ENCODE measurements around the gene ZNF436.
"Not testable (repeated sequence)": the region's sequence is repeated elsewhere in the genome, so short reads cannot be mapped to it uniquely, and the experiment has no call there.

ZNF436 gene

DNA sequence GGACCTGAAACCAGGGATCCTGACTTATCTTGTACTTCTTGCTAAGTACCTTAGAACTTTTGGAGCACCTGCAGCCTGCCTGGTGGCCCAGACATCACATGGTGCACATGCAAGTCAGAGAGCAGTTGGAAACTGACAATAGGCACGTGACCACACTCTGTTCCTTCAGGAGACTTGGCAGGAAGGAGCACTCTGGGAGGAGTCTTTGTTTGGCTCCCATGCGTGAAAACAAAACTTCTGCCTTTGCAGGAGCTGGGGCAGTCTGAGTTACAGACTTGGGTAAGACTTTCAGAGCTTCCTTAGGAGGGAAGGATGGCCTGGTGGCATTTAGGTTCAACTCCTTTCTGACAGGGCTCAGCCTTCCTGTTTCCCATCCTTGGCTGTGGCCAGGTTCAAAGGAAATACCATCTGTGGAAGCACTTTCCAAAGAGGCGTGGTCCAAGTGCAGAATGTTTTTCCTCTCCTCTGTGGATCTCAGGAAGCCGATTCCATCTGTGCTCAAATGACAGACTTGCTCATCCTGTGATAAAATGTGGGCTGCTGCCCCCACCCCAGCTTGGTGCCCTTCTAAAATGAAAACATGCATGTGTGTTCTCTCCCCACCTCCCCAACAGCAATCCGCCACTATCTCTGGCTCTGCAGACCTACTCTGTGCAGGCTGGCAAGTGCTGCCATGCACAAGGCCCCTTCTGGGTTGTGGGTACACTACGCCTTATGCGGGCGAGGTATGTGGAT is 14.1 kb upstream of the ZNF436 start:
- Histone ChIP-seq H3K27ac (no peak overlapping the region), H3K4me1 (ENCODE audit: control insufficient read depth in 1 of 2, insufficient read depth in 1 of 2, low read depth in 1 of 2, low read length in 1 of 2) (no peaks in the 10 kb centered on the region), H3K4me3 (ENCODE audit: low read depth in 1 of 2, low read length in 1 of 2) (no peak overlapping the region), H3K27me3 (no peaks in the 10 kb centered on the region), H3K36me3 (no peaks in the 10 kb centered on the region), H3K9me3 (no peaks in the 10 kb centered on the region)
- TF ChIP-seq, protein P1, sequence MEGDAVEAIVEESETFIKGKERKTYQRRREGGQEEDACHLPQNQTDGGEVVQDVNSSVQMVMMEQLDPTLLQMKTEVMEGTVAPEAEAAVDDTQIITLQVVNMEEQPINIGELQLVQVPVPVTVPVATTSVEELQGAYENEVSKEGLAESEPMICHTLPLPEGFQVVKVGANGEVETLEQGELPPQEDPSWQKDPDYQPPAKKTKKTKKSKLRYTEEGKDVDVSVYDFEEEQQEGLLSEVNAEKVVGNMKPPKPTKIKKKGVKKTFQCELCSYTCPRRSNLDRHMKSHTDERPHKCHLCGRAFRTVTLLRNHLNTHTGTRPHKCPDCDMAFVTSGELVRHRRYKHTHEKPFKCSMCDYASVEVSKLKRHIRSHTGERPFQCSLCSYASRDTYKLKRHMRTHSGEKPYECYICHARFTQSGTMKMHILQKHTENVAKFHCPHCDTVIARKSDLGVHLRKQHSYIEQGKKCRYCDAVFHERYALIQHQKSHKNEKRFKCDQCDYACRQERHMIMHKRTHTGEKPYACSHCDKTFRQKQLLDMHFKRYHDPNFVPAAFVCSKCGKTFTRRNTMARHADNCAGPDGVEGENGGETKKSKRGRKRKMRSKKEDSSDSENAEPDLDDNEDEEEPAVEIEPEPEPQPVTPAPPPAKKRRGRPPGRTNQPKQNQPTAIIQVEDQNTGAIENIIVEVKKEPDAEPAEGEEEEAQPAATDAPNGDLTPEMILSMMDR (IDR thresholded peaks at IDR 0.05) = no peak

- no peaks in the 10 kb centered on the region for H3K9me3 ChIP-seq
- H3K27ac ChIP-seq = no peak overlapping the region
- no peaks in the 10 kb centered on the region for H3K4me1 ChIP-seq (ENCODE audit: control insufficient read depth in 1 of 2, insufficient read depth in 1 of 2, low read depth in 1 of 2, low read length in 1 of 2)
- no peaks in the 10 kb centered on the region for H3K36me3 ChIP-seq
- TF ChIP-seq, protein P1 (IDR thresholded peaks at IDR 0.05) = no peak
- no peak overlapping the region for H3K4me3 ChIP-seq (ENCODE audit: low read depth in 1 of 2, low read length in 1 of 2)
- H3K27me3 ChIP-seq = no peaks in the 10 kb centered on the region
Measured at GRCh38 chr1:23381233-23381885, 11.7 kb upstream of the ZNF436 start.

DNA sequence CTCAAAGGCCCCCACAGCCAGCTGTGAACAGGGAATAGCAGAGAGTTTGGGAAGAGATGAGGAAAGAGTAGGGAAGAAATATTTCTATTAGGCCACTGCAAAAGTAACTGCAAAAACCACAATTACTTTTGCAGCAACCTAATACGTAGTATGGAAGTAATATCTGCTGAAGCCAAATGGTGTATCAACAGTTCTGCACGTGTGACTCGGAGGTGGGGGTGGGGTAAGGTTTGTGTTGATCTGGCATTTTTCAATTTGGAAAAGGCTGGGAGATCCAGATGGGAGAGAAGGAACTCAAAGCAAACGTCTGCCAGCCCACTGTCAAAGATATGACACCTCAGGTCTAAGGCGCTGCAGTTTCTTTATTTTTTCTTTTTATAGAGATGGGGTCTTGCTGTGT is 11.1 kb upstream of the ZNF436 start:
- Histone ChIP-seq H3K4me1 (ENCODE audit: control insufficient read depth in 1 of 2, insufficient read depth in 1 of 2, low read depth in 1 of 2, low read length in 1 of 2) (no peaks in the 10 kb centered on the region), H3K27me3 (no peaks in the 10 kb centered on the region), H3K36me3 (no peaks in the 10 kb centered on the region), H3K27ac (no peak overlapping the region), H3K9me3 (no peaks in the 10 kb centered on the region), H3K4me3 (ENCODE audit: low read depth in 1 of 2, low read length in 1 of 2) (no peak overlapping the region)
- TF ChIP-seq, protein P1 (IDR thresholded peaks at IDR 0.05) = no peak

DNA sequence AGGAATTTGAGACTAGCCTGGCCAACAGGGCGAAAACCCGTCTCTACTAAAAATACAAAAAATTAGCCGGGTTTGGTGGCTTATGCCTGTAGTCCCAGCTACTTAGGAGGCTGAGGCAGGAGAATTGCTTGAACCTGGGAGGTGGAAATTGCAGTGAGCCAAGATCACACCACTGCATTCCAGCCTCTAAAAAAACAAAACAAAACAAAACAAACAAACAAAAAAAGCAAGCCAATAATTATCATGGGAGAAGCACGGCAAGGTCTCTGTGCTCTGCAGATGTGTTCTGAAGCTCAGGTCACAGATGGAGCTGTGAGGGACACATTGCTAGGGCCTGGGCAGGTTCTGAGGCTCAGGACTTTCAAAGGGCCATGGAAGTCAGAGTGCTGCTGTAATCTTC is 10.6 kb upstream of the ZNF436 start:
- H3K9me3 ChIP-seq; H3K4me1 ChIP-seq (ENCODE audit: control insufficient read depth in 1 of 2, insufficient read depth in 1 of 2, low read depth in 1 of 2, low read length in 1 of 2); H3K36me3 ChIP-seq; H3K27ac ChIP-seq; H3K27me3 ChIP-seq; H3K4me3 ChIP-seq (ENCODE audit: low read depth in 1 of 2, low read length in 1 of 2): not testable (repeated sequence)

DNA sequence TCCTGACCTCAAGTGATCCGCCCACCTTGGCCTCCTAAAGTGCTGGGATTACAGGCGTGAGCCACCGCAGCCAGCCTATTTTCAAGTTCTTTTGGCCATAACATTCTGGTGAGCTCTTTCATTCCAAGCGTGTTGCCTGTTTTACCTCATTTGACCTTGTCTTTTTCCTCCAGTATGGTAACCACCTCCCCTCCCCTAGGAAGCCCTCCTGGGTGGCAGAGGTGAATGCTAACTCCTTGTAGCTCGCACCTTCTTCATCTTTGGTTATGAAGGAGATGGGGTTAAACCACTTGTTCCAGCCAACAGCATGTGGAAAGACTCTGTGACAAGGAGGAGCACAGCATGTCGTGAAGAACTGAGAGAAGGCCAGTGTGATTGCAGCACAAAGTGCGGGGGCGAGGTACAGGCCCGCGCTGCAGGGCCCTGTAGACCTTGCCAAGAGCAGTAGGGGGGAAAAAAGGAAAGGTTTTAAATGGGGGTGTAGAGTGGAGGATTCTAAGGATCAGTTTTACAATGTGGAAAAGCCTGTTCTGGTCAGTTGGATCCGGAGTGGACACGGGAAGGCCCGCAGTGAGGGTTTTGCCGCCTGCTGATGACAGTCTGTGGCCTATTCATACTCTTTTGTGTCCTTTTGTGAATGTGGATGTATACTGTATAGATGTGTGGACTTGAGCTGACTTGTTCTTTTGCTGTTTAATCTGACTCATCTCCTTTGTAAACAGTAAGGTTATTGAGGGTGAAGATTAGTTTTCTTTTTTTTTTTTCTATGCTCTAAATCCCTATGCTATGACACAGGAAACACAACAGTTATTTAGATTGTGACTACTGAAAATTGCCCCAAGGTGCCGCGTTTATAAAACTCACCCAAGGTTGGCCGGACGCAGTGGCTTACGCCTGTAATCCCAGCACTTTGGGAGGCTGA is 7.5 kb upstream of the ZNF436 start:
- H3K36me3 ChIP-seq = no peaks in the 10 kb centered on the region
- no peak overlapping the region for H3K27ac ChIP-seq
- H3K9me3 ChIP-seq = no peaks in the 10 kb centered on the region
- H3K27me3 ChIP-seq = no peaks in the 10 kb centered on the region
- H3K4me3 ChIP-seq (ENCODE audit: low read depth in 1 of 2, low read length in 1 of 2) = no peak overlapping the region
- H3K4me1 ChIP-seq (ENCODE audit: control insufficient read depth in 1 of 2, insufficient read depth in 1 of 2, low read depth in 1 of 2, low read length in 1 of 2) = no peaks in the 10 kb centered on the region
- TF ChIP-seq, protein P1 (IDR thresholded peaks at IDR 0.05) = no peak

GRCh38 chr1:23374079-23374735 is 4.6 kb upstream of the ZNF436 start:
- not testable (repeated sequence) for H3K36me3 ChIP-seq; H3K27ac ChIP-seq; H3K9me3 ChIP-seq; H3K4me3 ChIP-seq (ENCODE audit: low read depth in 1 of 2, low read length in 1 of 2); H3K27me3 ChIP-seq
- H3K4me1 ChIP-seq (ENCODE audit: control insufficient read depth in 1 of 2, insufficient read depth in 1 of 2, low read depth in 1 of 2, low read length in 1 of 2) = peaks cover 9 to 10% of the 10 kb centered on the region in 2 experiments
